ENCODE data around the gene GPC6.

GPC6 gene

DNA sequence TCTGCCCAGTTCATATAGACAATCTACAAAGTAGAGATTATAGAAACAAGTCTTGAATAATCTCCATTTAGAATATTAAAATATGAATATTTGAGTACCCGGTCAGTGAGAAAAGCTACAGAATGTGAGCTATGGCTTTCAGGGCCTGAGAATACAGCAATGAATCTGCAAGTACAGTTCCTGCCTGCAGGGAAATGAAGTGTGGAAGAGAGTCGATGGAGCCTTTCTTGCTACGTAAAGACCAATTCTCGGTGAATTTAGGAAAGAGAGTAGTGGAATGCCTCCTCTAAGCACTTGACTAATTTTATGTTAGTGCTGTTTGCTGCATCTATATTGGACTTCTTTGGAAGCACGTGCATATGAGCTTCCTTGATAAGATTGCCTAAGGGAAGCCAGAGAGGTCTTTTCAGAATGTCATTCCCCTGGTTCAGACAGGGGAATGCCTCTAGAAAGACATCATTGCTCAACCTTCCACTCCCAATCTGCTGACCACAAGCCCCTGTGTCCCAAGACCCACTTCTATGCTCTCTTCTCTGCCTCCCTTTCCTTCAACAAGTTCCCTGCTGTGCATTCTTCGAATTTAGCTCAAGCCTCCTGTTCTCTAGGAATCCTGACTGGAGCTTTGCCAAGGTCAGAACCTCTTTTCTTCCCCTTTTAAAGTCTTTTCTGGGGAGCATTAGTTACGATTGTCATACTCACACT lies 41.9 kb downstream of the GPC6 start:
- DNase-seq (ENCODE audit: low spot score), result no peak

DNA sequence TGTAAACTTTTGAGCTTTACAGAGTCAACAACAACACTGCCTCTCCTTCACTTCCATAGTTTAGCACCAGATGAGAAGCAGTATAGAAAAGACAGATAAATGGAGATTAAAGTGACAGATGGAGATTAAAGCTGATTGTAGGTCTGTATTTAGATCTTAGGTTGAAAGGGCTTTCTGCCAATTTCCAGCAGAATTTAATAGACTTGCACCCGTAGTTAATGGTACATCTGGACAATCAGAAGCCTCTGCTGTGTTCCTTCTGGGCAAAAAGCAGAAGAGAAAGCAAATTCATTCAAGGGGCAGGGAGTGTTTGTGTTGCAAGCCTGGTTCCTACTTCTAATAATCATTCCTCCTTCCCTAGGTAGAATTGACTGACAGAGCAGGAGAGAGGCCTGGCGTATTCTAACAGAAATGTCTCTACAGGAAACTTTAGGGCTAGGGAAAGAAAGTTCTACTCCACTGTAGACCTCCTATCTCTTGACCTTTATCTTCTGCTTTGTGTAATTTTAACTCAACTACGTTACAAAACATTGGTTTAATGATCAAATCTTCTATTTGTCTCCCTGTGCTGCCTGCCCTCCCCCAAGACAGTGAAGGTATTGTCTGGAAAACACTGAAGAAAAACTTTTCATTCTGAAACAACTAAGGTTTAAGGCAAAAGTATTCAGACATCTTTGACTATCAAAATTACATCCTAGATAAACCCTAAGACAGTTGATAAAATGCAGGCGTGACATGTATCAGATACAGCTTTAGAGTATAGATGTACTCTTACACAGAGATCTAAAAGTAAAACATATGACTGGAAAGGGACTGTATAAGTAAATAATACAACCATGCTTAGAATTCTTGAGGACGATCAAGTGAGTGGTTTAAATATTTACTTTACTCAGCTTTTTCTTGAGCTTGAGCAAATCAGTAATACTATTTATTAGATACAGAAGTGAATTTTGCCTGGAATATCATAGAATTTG lies 44.4 kb downstream of the GPC6 start:
- DNase-seq (ENCODE audit: low spot score), result no peak

DNA sequence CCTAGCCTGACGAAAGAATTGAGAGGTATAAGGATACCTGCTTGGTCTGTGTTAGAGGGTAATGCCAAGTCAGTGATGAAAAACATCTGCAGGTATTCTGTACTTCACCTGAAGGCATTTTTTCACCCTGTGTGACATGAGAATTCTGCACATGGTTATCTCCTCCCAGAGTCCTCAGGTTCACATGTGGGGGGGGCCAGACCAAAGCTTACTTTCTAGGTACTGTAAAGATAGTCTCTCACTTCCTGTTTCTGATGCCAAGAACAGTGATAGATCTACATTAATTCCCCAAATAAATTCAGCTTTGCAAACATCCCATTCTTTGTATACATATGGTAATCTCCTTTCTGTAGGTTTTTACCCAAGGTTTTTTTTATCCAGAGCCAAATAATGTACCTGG lies 53.4 kb downstream of the GPC6 start:
- DNase-seq (ENCODE audit: low spot score), result no peak

DNA sequence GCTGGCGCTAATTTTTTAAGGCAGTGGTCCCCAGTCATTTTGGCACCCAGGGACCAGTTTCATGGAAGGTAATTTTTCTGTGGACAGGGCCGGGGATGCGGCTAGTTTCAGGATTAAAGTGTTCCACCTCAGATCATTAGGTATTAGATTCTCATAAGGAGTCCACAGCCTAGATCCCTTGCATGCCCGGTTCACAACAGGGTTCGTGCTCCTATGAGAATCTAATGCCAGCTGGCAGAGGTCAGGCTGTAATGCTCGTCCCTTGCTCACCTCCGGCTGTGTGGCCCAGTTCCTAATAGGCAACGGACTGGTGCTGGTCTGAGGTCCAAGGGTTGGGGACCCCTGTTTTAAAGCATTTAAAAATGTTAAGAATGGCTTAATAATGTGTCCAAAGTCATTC lies 54.1 kb downstream of the GPC6 start:
- DNase-seq (ENCODE audit: low spot score), result no peak

DNA sequence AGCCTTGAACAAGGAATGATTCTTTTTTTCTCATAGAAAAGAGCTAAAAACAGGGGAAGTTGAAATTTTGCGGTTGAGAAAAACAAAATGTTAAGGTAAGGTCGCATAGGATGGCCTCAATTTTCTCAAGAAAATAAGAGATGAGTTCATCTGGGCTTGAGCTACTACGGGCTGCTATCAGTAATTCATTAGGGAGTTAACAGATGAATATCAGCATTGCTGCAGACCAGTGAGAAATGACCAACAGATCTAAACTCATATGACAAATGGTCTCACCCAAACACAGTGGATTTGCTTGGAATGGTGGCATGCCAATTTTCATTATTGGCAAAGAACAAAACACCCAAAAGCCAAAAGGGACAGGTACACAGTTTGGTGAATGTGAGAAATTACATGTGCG lies 56.6 kb downstream of the GPC6 start:
- DNase-seq (ENCODE audit: low spot score), result no peak

DNA sequence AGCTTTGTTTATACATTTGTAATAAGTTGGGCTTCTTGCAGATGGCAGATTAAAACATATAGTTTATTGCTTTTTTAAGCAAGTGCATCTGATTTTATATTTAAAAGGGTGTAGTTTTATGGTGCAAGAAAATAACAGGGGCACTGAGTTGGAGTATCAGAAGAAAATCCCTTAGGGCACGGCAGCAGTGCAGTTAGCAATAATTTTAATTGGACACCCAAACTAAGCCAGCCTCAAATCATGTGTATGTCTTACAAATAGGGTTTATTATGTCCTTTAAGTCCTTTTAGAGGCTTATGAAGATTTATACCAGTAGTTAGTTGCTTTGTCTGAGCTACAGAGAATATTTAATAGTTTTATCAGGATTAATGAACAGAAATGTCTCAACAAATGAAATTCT lies 57.5 kb downstream of the GPC6 start:
- DNase-seq (ENCODE audit: low spot score), result no peak

DNA sequence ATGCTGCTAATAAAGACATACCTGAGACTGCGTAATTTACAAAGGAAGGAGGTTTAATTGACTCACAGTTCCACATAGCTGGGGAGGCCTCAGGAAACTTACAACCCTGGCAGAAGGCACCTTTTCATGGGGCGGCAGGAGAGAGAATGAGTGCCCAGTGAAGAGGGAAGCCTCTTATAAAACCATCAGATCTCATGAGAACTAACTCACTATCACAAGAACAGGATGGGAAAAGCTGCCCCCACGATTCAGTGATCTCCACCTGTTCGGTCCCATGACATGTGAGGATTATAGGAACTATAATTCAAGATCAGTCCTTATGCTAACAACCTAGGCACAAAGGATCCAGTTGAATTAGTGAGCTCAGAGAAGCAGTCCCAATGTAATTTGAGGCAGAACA lies 59.4 kb downstream of the GPC6 start:
- DNase-seq (ENCODE audit: low spot score), result no peak

DNA sequence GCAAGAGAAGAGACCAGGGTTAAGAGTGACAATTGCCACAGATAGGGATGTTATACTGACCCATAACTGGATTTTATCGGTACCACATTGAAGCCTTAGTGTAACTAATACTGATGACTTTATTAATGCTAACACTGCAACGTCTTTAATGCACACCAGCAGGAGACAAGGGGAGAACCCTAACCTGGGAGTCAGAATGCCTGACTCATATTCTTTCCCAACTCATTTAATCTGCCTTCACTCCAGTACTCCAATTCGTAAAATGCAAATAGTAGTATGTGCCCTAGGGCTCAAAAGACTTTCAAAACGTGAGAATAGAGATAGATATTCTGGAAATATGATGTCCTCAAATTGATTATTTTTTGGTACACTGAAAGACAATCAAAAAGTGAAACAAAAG lies 62.4 kb downstream of the GPC6 start:
- no peak for DNase-seq (ENCODE audit: low spot score)

DNA sequence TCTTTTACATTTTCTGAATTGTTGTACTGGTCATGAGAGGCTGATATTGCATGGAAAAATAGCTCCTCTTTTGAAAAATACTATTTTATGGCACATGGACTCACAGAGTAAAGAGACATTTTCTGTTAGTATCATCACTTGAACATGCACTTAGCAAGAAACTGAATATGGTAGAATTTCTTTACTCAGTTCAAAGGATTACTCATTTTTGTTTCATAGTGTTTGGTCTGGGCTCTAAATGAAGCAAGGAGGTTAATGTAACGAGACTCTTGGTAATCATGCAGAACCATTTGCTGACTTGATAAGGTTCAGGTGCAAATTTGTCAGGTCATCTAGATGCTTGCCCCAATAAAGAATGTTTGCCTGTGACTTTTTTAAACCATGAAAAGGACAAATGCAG lies 63.2 kb downstream of the GPC6 start:
- DNase-seq (ENCODE audit: low spot score), result no peak

DNA sequence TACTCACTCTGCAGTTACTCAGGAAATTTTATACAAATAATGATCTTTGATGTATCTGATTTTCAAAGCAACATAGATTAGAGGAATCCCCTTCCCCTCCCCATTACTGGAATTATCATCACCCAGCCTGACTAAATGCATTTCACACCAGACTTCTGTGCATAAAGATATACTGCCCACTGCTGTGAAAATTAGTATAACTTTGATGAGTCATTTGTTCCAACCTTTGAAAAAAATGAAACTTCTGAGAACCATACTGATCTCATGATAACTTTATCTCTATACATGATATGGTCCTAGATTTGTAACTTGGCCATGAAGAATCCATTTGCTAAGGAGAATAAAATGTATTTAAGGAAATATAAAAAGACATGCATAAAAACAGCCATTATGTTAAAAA lies 63.9 kb downstream of the GPC6 start:
- no peak for DNase-seq (ENCODE audit: low spot score)

DNA sequence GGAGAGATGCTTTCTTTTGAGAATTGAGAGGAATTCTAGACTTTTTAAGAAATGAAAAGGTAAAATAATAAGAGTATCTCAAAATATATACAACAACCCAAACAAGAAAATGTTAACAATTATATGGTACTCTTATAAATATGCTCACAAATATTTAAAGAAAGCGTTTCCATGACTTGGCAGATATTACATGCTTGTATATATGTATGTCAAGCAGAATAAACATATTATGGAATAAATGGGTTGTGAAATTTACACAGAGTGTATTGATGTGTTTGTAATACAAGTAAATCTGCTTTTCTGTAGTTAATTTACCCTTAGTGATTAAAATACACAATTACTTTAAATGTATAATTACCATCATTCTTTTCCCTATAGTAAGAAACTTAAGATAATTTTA lies 65.8 kb downstream of the GPC6 start:
- DNase-seq (ENCODE audit: low spot score), result no peak

DNA sequence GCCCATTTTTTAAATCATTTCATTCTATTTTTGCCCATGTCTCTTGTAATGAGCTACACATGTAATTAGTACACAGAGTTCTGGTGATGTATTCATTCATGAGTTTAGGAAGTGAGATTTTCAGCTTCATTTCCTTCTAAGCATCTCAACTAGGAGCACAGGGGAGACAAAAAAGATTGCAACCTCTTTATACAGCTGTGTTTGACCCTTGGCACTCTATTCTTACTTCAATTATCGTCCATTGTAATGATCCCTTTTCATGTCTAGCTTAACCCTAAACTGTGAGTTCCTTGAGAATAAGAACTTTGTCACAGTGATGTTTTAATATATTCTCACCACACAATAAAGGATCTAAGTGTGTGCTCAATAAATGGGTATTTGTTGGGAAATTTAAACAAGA lies 67.1 kb downstream of the GPC6 start:
- no peak for DNase-seq (ENCODE audit: low spot score)

DNA sequence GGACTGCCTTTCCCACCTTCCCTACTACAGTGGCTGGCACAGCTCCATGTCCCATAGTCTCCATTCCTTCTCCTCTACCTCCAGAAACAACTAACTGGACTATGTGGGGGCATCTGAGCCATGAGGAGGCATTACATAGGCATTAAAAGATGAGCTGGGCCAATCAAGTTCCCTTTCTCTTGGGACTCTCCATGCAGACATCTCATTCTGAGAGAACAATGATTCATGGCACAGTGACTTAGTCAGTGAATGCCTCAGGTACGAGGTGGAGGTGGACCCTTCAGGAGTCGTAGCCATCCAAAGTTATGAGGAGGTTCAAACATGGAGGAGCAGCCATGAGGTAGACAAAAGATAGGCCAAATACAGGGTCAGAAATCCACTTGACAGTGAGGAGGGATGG lies 70.0 kb downstream of the GPC6 start:
- DNase-seq (ENCODE audit: low spot score), result no peak

DNA sequence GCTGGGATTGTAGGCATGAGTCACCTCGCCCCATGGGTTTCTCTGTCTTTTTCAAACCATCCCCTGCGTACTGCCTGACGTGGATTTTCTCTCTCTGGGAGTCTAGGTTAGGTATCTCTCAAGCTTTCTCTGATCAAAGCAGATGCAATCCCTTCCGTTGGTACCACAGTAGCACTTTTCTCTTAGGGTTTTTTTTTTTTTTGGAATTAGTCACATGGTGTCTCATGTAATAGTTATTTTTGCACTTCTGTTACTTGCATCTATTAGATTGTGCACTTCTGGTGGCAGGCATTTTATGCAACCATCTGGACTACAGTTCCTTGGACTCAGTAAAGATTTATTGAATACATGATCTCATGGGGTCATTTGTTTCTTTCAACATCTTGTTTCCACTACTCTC lies 72.1 kb downstream of the GPC6 start:
- DNase-seq (ENCODE audit: low spot score), result no peak

DNA sequence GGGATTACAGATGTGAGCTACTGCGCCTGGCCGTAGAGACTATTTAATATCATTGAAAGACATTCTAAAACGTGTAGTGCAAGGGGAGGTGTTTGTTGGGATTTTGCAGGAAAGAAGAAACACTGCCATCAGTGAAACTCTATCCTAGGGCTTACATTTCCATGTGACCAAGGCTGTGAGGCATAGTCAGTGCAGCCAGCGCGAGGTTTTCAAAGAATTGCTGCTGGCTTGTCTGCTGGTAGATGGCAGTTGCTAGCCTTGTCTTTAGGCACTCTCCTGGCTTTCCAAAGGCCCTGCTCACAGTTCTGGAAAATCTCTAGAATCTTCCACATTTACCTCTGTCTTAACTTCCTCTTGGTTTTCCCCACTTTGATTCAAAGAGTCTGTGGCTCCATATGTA lies 77.5 kb downstream of the GPC6 start:
- DNase-seq (ENCODE audit: low spot score), result no peak

DNA sequence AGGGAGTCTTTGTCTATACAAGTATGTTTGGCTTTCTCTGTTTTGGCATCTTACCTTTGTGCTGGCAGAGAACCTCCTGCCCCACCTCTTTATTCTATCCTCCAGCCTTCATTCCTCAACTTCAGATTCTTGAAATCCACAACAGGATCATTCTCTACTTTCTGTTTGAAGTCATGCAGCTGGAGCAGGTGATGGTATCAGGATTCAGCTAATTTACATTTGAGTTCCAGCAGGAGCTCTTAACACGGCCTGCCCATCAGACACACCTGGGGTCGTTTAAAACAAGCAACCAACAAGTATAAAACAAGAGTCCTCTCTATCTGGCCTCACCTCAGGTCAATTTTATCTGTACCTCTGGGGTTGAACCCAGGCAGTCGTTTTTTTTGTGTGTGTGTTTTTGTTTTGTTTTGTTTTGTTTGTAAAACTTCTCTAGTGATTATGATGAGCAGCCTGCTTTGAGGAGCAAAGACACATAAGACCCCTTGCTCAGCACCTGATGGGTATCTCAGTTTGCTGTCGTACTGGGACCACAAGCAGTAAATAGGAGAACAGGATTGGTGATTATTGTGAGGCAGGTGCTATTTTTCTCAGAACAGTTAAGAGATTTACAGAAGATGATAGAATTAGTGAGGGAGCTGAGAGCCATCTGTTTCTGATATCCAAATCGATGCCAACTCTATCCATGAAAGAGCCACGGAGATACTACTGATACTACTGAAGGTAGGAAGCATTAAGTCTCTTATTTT lies 78.4 kb downstream of the GPC6 start:
- peak; percentile 11 for DNase-seq (ENCODE audit: low spot score)

DNA sequence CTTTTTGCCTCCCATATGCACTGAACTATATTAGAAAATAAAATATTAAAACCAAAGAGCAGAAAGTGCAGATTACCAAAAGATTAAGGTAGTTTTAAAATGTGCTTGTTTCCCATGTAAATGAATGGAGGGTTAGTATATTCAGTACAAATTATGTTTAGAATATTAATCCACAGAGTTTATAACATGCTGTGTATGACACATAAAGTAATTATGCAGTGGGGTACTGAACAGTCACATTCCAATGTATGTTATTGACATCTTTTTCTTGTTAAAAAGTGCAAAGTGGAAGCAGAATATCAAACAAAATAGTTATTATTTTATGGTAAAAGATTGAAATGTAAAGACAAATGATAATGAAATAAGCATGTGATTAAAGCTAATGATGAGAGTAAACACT lies 79.3 kb downstream of the GPC6 start:
- DNase-seq (ENCODE audit: low spot score), result no peak

DNA sequence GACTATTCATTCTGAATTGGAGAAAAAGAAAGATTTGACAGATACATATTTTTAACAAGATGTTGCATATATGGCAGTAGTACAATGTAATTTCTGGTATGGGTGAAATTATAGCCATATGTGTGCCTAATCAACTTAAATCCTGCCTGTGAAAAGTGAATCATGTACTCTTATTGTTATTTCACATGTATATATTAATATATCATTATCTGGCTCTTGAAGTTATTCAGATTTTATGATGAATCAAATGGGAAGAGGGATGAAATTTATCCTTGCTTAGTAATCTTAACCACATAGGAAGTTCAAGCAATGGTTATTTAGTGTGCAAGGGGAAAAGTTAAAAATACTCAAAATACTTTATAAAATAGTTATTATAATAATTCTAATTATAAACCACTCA lies 80.5 kb downstream of the GPC6 start:
- no peak for DNase-seq (ENCODE audit: low spot score)

DNA sequence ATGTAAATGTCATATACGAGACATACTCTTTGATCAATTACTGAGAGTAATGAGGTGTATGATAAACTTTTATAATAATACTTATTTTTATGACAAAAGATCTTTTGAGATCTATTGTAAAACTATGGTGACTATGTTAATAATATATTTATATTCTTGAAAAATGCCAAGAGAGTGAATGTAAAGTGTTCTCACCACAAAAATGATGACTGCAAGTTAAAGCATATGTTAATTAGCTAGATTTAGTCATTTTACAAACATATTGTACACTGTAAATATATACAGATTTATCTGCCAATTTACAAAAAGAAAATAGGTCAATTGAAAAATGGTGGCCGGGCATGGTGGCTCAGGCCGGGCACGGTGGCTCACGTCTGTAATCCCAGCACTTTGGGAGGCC lies 81.0 kb downstream of the GPC6 start:
- DNase-seq (ENCODE audit: low spot score), result no peak

DNA sequence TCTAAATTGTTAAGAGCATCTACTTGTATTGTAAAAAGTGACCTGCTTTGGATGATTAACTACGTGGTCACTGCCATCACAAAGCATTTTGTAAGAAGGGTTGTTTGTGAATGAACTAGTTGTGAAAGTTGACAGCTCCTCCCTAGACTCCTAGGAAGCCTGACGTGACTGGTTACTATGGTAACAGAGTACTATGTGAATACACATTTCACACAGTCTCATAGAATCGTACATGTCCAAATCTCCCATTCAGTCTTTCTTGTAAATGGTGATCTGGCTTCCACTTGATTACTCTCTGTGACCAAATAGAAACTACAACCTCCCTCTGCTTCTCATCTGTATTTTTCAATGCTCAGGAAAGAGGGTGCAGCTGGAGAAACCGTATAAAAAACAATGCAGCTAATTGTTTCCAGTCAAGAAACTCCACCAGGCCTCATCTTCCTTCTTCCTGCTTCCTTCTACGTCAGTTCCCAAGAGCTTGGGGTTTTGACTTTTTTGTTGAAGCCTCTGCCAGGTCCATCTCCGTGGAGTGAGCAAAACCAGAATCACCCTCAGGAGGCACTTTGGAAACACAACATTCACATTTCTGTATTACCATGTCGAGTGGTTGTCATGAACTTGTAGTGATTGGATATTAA lies 83.4 kb downstream of the GPC6 start:
- no peak for DNase-seq (ENCODE audit: low spot score)

DNA sequence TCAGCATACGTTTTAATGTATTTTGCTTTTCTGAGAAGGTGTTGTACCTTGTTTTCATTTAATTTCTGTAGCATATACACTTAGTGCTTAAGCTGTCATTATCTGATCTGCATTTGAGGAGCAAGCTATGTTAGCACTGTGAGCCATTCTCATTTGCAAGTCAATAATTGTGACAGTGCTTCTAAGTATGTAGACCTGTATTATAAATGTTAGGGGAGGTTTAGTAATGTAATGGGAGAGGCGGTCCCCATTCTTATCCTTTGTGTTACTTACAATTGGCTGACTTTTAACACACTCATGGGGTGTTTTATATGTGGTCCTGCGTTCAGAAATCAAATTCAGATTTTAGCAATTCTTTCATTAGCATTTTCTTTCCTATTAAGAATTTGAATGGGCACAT lies 90.2 kb downstream of the GPC6 start:
- no peak for DNase-seq (ENCODE audit: low spot score)

DNA sequence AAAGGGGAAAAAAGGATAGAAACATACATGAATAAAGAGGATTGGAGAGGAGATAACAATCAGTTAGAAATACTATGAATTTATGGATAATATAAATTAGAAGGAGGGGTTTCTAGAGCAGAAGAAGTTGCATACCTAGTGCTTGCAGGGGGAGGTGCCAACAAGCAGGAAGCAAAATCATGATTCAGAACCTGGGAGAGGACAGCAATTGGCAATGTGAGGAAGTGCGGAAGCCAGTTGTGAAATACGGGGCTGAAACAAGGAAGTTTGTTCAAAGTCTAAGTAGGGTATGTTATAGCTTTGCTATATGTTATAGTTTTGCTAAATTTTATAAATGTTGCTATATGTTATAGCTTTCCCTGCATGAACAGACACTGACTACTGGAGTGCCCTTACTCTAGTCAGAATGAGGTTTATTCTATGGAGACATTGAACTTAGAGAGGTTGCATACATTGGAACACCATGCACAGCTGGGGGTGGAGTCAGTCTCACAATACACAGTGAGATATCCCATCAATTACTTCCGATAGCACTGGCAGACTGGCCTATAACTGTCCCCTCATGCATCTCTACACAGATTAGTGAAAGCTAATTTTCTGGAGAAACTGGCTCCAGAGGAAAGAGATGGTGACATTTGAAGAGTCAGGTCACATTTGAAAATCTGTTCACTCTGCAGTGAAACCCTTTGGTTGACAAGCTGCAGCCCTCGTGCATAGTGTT lies 92.1 kb downstream of the GPC6 start:
- no peak for DNase-seq (ENCODE audit: low spot score)
